ENCODE measurements around the gene MAP7. TPM values are rescaled to one million over a fixed set of nuclear protein-coding genes. Genes with fewer than 3 reads are reported as not detected.

Gene MAP7
- total RNA-seq, 1 donor from 2014 or later = 1.3 TPM

GRCh38 chr6:136351518-136352110 is 198.6 kb downstream of the MAP7 start:
- peaks cover 5% of the 10 kb centered on the region for H3K4me1 Mint-ChIP-seq (ENCODE audit: unreplicated experiment)
- DNase-seq (ENCODE audit: low spot score) = no peak
- no peak for TF ChIP-seq CTCF (IDR thresholded peaks at IDR 0.05; ENCODE audit: unreplicated experiment)
- no peaks in the 10 kb centered on the region for H3K9me3 Mint-ChIP-seq (ENCODE audit: unreplicated experiment)
- no peak overlapping the region for H3K4me3 Mint-ChIP-seq (ENCODE audit: unreplicated experiment)
- H3K27ac Mint-ChIP-seq (ENCODE audit: unreplicated experiment) = no peak overlapping the region
- no peaks in the 10 kb centered on the region for H3K36me3 Mint-ChIP-seq (ENCODE audit: low read depth, unreplicated experiment)
- H3K27me3 Mint-ChIP-seq (ENCODE audit: unreplicated experiment) = no peaks in the 10 kb centered on the region

DNA sequence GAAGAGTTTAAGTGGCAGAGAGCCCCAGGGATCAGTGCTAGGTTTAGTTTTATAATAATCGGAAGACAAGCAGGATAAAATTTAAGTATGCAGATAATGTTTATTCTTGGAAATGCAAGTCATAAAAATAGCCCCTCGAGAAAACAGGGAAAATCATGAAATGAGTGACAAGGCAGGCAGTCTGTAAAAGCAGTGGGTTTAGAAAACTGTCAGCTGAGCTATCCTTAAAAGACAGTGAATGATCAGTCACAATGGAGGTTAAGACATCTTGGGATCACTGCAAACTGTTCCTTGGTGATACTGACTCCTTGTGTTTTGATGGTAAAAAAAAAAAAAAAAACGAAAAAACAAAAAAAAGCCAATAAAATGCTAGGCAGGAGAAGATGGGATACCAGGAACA is 199.3 kb downstream of the MAP7 start:
- Mint-ChIP-seq H3K36me3 (ENCODE audit: low read depth, unreplicated experiment) (no peaks in the 10 kb centered on the region), H3K4me1 (ENCODE audit: unreplicated experiment) (peaks cover 5% of the 10 kb centered on the region), H3K4me3 (ENCODE audit: unreplicated experiment) (no peak overlapping the region), H3K9me3 (ENCODE audit: unreplicated experiment) (no peaks in the 10 kb centered on the region), H3K27me3 (ENCODE audit: unreplicated experiment) (no peaks in the 10 kb centered on the region), H3K27ac (ENCODE audit: unreplicated experiment) (no peak overlapping the region)
- no peak for DNase-seq (ENCODE audit: low spot score)
- TF ChIP-seq CTCF (IDR thresholded peaks at IDR 0.05; ENCODE audit: unreplicated experiment) = no peak

- no peak for DNase-seq (ENCODE audit: low spot score)
- no peak for TF ChIP-seq CTCF (IDR thresholded peaks at IDR 0.05; ENCODE audit: unreplicated experiment)
- Mint-ChIP-seq H3K9me3 (ENCODE audit: unreplicated experiment) (no peaks in the 10 kb centered on the region), H3K4me3 (ENCODE audit: unreplicated experiment) (no peak overlapping the region), H3K27ac (ENCODE audit: unreplicated experiment) (no peak overlapping the region), H3K27me3 (ENCODE audit: unreplicated experiment) (no peaks in the 10 kb centered on the region), H3K36me3 (ENCODE audit: low read depth, unreplicated experiment) (no peaks in the 10 kb centered on the region), H3K4me1 (ENCODE audit: unreplicated experiment) (peaks cover 5% of the 10 kb centered on the region)
Observed at GRCh38 chr6:136347847-136348246, 202.4 kb downstream of the MAP7 start.

DNA sequence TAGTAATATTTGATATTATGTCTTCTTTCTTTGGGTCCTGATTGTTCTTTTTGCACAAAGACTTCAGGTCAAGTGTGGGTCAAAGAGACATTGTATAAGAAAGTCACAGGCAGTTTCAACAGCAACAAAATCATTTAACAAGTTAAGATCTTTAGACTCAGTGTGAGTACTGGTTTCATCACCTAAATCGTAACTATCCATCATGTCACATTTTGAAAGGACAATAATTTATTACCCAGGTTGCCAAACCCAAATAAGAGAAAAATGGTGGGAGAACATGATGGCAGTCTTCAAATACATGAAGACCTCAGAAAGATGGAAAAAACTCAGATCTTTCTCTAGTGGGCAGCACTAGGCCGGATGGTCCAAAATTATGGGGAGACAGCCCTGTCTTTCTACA is 205.1 kb downstream of the MAP7 start:
- H3K36me3 Mint-ChIP-seq (ENCODE audit: low read depth, unreplicated experiment) = no peaks in the 10 kb centered on the region
- H3K27ac Mint-ChIP-seq (ENCODE audit: unreplicated experiment) = no peak overlapping the region
- DNase-seq (ENCODE audit: low spot score) = no peak
- no peak for TF ChIP-seq CTCF (IDR thresholded peaks at IDR 0.05; ENCODE audit: unreplicated experiment)
- H3K9me3 Mint-ChIP-seq (ENCODE audit: unreplicated experiment) = no peaks in the 10 kb centered on the region
- no peaks in the 10 kb centered on the region for H3K27me3 Mint-ChIP-seq (ENCODE audit: unreplicated experiment)
- peaks cover 5% of the 10 kb centered on the region for H3K4me1 Mint-ChIP-seq (ENCODE audit: unreplicated experiment)
- no peak overlapping the region for H3K4me3 Mint-ChIP-seq (ENCODE audit: unreplicated experiment)

DNA sequence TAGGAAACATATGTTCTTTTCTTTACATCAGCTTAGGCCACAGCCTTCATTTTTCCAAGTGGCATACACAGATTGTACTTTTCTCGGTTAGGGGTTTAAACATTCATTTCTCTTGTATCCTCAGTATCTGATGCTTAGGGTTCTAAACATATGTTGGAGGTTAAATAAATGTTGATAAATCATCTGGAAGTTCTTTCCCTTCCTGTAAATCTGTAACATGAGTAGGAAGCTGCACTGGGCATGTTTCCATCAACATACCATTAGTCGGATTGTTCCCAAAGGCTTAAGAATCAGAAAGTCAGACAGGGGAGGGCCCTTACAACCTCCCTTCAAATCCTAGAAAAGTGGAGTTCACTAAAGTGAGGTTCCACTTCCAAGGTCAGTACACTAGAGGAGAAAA is 205.8 kb downstream of the MAP7 start:
- H3K4me3 Mint-ChIP-seq (ENCODE audit: unreplicated experiment) = no peak overlapping the region
- no peaks in the 10 kb centered on the region for H3K9me3 Mint-ChIP-seq (ENCODE audit: unreplicated experiment)
- no peak for DNase-seq (ENCODE audit: low spot score)
- H3K27me3 Mint-ChIP-seq (ENCODE audit: unreplicated experiment) = no peaks in the 10 kb centered on the region
- H3K27ac Mint-ChIP-seq (ENCODE audit: unreplicated experiment) = no peak overlapping the region
- H3K36me3 Mint-ChIP-seq (ENCODE audit: low read depth, unreplicated experiment) = no peaks in the 10 kb centered on the region
- peaks cover 5% of the 10 kb centered on the region for H3K4me1 Mint-ChIP-seq (ENCODE audit: unreplicated experiment)
- TF ChIP-seq CTCF (IDR thresholded peaks at IDR 0.05; ENCODE audit: unreplicated experiment) = no peak

All from endothelial cell (in vitro differentiated cells).